HG02884 (cell line): ENCODE measurements around the gene ADAMTSL5.
"Not testable (repeated sequence)": the region's sequence is repeated elsewhere in the genome, so short reads cannot be mapped to it uniquely, and the experiment has no call there.

Experiments
- ATAC-seq: cut with Tn5 transposase; IDR thresholded peaks from one replicate; pipeline ENCODE4 v1.9.1; 2021; ENCODE audit warnings: mild to moderate bottlenecking, moderate library complexity; ENCODE audit not compliant: unreplicated experiment

The ADAMTSL5 gene

GRCh38 chr19:1514295-1514661, 1.5 kb upstream of the ADAMTSL5 start:
- ATAC-seq, result no peak

- no peak for ATAC-seq
Measured at GRCh38 chr19:1513499-1514294, 878 bp upstream of the ADAMTSL5 start.

DNA sequence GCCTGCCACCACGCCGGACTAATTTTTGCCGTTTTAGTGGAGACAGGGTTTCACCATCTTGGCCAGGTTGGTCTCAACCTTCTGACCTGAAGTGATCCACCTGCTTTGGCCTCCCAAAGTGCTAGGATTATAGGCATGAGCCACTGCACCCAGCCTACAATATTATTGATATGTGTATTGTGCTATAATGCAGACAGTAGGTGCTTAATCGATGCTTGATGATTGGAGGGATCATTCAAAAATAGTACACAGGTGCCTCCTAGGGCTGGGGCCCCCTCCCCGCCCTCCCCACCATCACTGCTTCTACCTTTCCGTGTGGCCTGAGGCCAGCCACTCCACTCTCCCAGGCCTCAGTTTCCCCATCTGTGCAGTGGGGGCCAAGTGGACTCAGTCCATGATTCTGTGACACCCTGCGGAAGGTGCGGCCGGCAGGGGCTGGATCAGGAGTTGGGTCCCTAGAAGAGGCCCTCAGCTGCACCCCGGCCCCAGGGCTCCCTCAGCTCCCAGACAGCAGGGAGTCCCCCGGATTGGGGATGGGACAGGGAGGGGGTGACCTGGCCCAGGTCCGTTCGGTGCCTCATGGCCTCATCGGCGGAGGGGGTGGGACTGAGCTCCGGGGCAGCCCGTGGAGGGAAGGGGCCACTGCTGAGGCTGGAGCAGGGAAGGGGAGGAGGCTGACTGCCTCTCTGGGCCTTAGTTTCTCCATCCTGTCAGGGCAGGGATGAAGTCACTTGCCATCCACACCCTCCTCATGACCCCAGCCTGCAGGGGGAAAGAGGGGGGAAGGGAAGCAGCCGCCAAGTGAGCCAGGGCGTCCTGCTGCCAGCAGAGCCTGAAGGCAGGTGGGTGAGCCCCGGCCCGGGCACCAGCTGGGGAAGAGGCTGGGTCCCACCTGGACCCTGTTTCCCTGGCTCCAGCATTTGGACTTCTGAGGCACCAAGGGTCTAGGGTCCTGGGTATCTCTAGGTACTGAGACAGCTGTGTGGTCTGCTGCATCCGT, 1.2 kb downstream of the ADAMTSL5 start:
- ATAC-seq, result no peak

DNA sequence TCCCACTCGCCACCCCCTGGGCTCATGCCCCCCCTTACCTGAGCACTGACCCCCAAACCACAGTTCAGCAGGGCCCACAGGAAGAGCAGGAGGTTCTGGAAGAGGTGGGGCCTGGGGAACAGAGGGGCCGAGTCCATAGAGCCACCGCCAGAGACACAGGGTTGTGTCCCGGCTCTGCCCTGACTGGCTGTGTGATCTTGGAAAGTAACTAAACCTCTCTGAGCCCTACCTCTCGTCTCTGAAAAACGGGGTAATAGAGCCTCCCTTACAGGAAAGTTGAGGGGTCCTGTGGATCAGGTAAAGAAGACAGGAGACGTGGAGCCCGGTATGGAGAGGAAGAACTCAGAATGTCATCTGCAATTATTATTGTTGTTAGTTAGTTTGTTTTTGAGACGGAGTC, 2.0 kb downstream of the ADAMTSL5 start:
- no peak for ATAC-seq

- no peak for ATAC-seq
Measured at GRCh38 chr19:1510442-1510806, 2.4 kb downstream of the ADAMTSL5 start.

- ATAC-seq, result no peak
Measured at GRCh38 chr19:1509602-1510441, 3.0 kb downstream of the ADAMTSL5 start.

DNA sequence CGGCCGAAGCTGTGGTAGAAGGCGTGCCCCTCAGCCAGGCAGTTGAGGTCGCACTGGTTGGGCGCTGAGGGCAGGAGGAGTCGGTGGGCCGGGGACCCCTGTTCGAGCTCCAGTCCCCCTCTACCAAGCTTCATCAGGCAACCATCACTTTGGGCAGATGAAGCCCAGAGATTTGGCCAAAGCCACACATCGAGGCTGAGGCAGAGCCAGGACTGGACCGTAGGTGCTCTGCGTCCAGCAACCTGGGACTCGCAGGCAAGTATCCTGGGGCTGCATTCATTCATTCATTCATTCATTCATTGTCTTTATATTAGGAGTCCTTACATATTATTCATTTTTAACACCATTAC, 4.3 kb downstream of the ADAMTSL5 start:
- ATAC-seq, result no peak

- no peak for ATAC-seq
Measured at GRCh38 chr19:1507763-1508506, 4.9 kb downstream of the ADAMTSL5 start.

DNA sequence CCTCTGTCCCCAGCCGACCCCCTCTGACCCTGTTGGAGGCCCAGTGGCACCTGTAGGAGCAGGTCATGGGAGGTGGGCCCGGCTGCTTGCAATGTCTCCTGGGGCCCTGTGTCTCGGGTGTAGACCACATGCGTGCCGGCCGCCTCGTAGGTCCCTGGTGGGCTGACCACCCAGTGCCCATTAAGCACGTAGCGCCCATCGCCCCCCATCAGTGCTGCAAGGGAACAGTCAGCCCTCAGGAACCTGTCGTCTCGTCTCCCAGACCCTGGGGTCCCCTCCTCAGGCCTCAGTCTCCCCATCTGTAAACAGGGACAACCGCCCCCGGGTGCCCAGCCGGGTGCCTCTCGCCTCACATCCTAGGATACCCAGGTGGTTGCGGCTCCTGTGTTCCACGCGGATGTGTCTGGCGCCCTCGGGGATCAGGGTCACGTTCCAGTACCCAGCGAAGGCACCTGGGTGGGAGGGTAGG, 5.6 kb downstream of the ADAMTSL5 start:
- ATAC-seq, result no peak

DNA sequence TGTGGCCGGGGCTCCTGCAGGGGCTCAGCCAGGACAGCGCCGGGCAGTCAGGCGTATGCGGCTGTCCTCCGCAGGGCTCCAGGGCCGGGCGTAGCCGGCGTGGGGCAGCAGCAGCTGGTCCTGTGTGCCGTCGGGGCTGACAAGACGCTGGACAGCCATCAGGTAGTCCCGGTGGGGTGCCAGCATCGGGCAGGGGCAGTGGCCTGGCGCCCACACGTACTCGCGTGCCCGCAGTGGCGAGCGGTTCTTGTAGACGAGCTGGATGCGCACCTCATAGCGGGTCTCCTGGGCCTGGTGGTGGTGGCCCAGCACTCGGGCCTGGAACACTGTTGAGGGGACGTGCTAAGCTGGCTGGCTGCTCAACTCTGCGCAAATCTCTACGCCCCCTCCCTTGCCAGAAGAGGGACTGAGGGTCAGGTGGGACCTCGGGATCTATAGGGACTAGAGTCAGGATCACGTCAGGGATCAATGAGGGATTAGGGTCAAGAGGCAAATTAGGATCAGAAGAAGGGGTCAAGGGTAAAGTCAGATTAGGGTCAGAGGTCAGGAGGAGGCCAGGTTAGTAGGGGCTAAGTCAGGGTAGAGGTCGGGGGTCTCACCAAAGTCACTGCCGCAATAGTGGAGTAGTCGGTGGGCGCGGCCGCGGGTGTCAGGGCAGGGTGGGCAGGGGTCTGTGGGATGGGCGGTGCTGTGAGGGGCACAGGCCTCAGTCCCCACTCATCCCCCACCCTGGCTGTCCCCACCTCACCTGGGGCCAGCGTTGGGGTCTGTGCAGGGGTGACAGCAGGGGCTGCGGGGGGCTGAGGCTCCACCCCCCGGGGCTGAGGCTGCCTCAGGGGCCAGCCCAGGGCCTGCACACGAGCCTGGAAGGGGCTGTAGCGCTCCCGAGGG, 6.6 kb downstream of the ADAMTSL5 start:
- ATAC-seq, result no peak

GRCh38 chr19:1505012-1505411, 7.8 kb downstream of the ADAMTSL5 start:
- ATAC-seq, result no peak

GRCh38 chr19:1503925-1504773, 8.7 kb downstream of the ADAMTSL5 start:
- no peak for ATAC-seq

DNA sequence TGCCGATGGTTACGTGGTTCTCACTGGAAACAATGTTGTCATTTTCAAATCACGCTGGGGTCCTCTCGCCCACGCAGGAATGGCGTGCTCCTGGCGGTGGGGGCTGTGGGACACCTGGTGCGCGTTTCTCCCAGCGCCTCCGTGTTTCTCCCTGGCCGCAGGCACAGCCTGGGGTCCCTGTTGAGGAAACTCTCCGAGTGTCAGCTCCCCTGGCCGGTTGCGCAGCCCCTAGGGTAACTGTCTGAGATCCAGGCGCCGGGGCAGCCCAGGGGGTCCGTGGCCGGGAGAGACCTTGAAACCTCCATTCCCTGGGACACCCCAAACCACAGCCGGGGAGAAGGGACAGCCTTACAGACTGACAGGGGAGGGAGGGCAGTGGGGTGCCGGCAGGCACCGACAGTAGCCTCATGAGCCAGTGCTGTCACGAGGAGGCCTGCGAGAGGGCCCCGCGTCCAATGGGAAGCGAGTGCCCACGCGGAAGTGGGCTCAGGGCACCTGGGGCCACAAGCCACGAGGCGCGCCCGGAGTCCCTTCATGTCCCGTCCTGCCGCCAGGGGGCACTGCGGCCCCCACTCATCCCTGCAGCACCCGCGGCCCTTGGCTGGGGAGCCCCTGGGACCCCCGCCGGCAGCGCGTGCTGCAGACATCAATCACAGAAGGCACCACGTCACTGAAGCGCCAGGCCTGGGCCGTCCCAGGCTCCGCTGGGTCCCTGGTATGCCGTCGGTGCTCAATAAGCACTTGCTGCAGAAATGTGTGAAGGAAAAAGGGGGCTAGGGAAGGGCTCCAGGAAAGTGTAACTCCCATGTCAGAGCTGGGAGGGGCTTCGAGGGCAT, 9.5 kb downstream of the ADAMTSL5 start:
- ATAC-seq, result no peak

- no peak for ATAC-seq
Measured at GRCh38 chr19:1502433-1503088, 10.3 kb downstream of the ADAMTSL5 start.

GRCh38 chr19:1501200-1501595, 11.6 kb downstream of the ADAMTSL5 start:
- ATAC-seq, result no peak

- not testable (repeated sequence) for ATAC-seq
Measured at GRCh38 chr19:1499231-1499630, 13.6 kb downstream of the ADAMTSL5 start.
